ENCODE measurements around the gene TRPV4.

GRCh38 chr12:109814600-109815150 is 18.5 kb downstream of the TRPV4 start:
- TF ChIP-seq ZNF155 (tag by site-specific recombination; IDR thresholded peaks at IDR 0.05), result no peak
- TF ChIP-seq ZBTB17 (tag by site-specific recombination; IDR thresholded peaks at IDR 0.05), result no peak
